Central memory CD8-positive, alpha-beta T cell (primary cell): ENCODE results near the gene GNAS.

Experiments used
- ATAC-seq: fragments of 150-1000 bp; cut with Tn5 transposase; replicated peaks from 2 replicates; pipeline ENCODE4 v1.10.0; 2022; ENCODE audit warnings: mild to moderate bottlenecking, moderate FRiP score, moderate number of reproducible peaks; ENCODE audit not compliant: poor library complexity, severe bottlenecking; ENCODE audit errors: extremely low read depth
- DNase-seq, 2 donors: peaks; one replicate each; pipeline ENCODE4 v3.0.0; 2021; ENCODE audit warnings: low spot score in 2 of 2
- H3K27ac Mint-ChIP-seq: one replicate; pipeline ENCODE4 v1.8.0; 2022; ENCODE audit warnings: low read depth, mild to moderate bottlenecking, moderate library complexity, mixed read lengths
- H3K27me3 Mint-ChIP-seq: one replicate; pipeline ENCODE4 v1.8.0; 2022; ENCODE audit warnings: mixed read lengths
- H3K36me3 Mint-ChIP-seq: one replicate; pipeline ENCODE4 v1.8.0; 2022; ENCODE audit warnings: mild to moderate bottlenecking, moderate library complexity, mixed read lengths; ENCODE audit not compliant: insufficient read depth
- H3K4me1 Mint-ChIP-seq: one replicate; pipeline ENCODE4 v1.8.0; 2022; ENCODE audit warnings: mixed read lengths
- H3K4me3 Mint-ChIP-seq: one replicate; pipeline ENCODE4 v1.8.0; 2022; ENCODE audit warnings: mild to moderate bottlenecking, moderate library complexity, mixed read lengths
- H3K9me3 Mint-ChIP-seq: one replicate; pipeline ENCODE4 v1.8.0; 2022; ENCODE audit warnings: mixed read lengths

The GNAS gene

DNA sequence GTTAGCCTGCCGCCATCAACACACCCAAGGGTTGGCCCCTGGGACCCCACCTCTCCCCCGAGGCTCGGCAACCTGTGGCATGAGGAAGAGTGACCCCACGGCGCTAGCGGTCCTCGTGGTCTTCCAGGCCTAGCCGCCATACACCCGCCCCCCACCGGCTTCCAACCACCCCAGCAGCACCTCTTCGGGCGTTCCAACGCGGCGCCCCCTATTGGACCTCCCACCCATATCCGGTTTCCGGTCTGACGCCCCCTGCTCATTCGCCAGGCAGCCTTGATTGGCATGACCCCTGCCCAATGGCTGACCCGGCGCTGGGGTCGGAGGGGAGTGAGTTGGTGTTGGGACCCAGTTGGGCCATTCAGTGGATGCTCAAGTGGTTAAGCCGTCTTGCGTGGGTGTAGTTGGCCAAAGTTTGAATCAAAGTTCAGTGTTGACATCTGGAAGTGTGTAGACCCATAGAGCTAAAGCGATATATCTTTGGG lies 1.8 kb upstream of the GNAS start, which contains the start of gene GNAS-AS1:
Gene GNAS-AS1 (minus strand): TSS at position 210 of the 482 bp plus-strand sequence.
- peaks cover 2% of the 10 kb centered on the region for H3K36me3 Mint-ChIP-seq
- H3K4me1 Mint-ChIP-seq: peaks cover 34% of the 10 kb centered on the region
- peak; percentile 56 to 61 for DNase-seq

DNA sequence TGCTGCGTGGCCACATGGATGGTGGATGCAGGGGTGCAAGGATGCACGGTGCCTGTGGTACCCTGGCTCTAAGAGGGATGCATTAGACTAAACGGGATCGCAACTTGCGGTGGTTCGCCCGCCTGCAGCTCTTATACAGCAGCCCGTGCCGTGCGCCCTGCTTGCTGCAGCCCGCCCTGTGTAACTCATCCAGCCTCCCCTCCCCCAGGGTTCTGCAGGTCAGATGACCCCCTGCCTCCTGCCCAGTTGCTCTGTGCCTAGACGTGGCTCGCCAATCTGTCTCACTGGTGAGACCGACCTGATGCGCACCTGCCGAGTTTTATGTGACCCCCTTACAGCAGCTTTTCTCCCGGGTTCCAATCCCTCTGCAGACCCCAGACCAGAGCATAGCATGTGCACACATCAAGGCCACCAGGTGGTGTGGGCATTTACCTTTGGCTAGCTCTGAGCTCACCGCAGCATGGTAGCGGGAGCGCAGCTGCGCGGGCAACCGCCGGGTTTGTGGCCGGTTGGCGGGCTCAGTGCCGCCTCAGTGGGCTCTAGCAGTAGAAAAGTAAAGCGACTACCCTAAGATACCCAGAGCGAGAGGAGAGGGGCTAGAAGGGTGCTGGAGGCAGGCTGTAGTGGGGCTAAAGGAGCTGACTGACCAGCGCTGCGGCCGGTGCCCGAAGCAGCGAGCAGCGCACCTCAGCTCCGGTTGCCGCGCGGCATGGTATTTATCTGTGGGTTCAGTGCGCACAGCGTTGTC lies 1.1 kb upstream of the GNAS start:
- H3K27ac Mint-ChIP-seq: peak overlapping the region; percentile 39
- peaks cover 74% of the 10 kb centered on the region for H3K27me3 Mint-ChIP-seq
- H3K4me1 Mint-ChIP-seq: peaks cover 39% of the 10 kb centered on the region
- peaks cover 5% of the 10 kb centered on the region for H3K36me3 Mint-ChIP-seq
- H3K4me3 Mint-ChIP-seq: peak overlapping the region; percentile 86
- H3K9me3 Mint-ChIP-seq: no peaks in the 10 kb centered on the region
- no peak for DNase-seq
- ATAC-seq: no peak

More for the DNA sequence above, 1.8 kb upstream of the GNAS start, which contains the start of gene GNAS-AS1:
- peak within 1 kb of the TSS; percentile 39 for H3K27ac Mint-ChIP-seq
- H3K27me3 Mint-ChIP-seq: peaks cover 67% of the 10 kb centered on the region
- no peaks in the 10 kb centered on the region for H3K9me3 Mint-ChIP-seq
- H3K4me3 Mint-ChIP-seq: peak within 1 kb of the TSS; percentile 86
- ATAC-seq: peak; percentile 70

DNA sequence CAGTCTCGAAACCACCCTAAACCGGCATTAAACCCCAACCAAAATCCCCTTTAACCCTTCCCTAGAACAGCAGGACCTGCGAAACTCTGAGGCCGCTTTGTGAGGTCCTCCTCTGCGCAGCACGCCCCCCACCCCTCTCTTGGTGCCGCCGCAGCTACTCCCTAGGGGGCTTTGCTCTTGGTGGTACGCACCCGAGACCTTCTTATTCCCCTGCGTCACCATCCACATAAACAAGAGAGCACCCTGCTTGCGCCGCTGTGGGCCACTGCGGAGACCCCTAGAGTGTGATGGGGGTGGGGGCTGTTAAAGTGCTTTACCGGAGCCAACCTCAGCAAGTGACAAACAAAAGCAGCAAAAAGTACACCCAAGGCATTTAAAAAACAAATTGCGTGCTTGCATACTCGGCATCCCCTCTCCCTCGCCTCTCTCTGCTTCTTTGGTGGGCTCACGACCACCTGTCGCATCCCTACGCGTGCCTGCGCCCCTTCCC lies 502 bp upstream of the GNAS start:
- DNase-seq (no peak), ATAC-seq (no peak)
- H3K27ac Mint-ChIP-seq: no peak overlapping the region
- H3K9me3 Mint-ChIP-seq: no peaks in the 10 kb centered on the region
- H3K36me3 Mint-ChIP-seq: peaks cover 5% of the 10 kb centered on the region
- peaks cover 80% of the 10 kb centered on the region for H3K27me3 Mint-ChIP-seq
- peaks cover 39% of the 10 kb centered on the region for H3K4me1 Mint-ChIP-seq
- H3K4me3 Mint-ChIP-seq: peak overlapping the region; percentile 86

DNA sequence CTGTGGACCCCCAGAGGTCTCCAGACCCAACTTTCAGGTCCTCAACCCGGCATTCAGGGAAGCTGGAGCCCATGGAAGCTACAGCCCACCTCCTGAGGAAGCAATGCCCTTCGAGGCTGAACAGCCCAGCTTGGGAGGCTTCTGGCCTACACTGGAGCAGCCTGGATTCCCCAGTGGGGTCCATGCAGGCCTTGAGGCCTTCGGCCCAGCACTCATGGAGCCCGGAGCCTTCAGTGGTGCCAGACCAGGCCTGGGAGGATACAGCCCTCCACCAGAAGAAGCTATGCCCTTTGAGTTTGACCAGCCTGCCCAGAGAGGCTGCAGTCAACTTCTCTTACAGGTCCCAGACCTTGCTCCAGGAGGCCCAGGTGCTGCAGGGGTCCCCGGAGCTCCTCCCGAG lies 950 bp downstream of the GNAS start:
- peaks cover 82% of the 10 kb centered on the region for H3K27me3 Mint-ChIP-seq
- H3K4me1 Mint-ChIP-seq: peaks cover 39% of the 10 kb centered on the region
- no peak for DNase-seq
- H3K36me3 Mint-ChIP-seq: peaks cover 5% of the 10 kb centered on the region
- no peak for ATAC-seq
- no peak overlapping the region for H3K27ac Mint-ChIP-seq
- no peaks in the 10 kb centered on the region for H3K9me3 Mint-ChIP-seq
- H3K4me3 Mint-ChIP-seq: no peak overlapping the region

DNA sequence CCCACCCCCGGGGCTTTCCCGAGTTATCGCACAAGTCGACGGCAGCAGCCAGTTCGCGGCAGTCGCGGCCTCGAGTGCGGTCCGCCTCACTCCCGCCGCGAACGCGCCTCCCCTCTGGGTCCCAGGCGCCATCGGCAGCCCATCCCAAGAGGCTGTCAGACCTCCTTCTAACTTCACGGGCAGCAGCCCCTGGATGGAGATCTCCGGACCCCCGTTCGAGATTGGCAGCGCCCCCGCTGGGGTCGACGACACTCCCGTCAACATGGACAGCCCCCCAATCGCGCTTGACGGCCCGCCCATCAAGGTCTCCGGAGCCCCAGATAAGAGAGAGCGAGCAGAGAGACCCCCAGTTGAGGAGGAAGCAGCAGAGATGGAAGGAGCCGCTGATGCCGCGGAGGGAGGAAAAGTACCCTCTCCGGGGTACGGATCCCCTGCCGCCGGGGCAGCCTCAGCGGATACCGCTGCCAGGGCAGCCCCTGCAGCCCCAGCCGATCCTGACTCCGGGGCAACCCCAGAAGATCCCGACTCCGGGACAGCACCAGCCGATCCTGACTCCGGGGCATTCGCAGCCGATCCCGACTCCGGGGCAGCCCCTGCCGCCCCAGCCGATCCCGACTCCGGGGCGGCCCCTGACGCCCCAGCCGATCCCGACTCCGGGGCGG lies 1.6 kb downstream of the GNAS start:
- Mint-ChIP-seq H3K9me3 (no peaks in the 10 kb centered on the region), H3K27me3 (peaks cover 86% of the 10 kb centered on the region), H3K27ac (no peak overlapping the region), H3K4me1 (peaks cover 39% of the 10 kb centered on the region), H3K36me3 (peaks cover 5% of the 10 kb centered on the region), H3K4me3 (peak overlapping the region; percentile 59)
- ATAC-seq (no peak), DNase-seq (no peak)

DNA sequence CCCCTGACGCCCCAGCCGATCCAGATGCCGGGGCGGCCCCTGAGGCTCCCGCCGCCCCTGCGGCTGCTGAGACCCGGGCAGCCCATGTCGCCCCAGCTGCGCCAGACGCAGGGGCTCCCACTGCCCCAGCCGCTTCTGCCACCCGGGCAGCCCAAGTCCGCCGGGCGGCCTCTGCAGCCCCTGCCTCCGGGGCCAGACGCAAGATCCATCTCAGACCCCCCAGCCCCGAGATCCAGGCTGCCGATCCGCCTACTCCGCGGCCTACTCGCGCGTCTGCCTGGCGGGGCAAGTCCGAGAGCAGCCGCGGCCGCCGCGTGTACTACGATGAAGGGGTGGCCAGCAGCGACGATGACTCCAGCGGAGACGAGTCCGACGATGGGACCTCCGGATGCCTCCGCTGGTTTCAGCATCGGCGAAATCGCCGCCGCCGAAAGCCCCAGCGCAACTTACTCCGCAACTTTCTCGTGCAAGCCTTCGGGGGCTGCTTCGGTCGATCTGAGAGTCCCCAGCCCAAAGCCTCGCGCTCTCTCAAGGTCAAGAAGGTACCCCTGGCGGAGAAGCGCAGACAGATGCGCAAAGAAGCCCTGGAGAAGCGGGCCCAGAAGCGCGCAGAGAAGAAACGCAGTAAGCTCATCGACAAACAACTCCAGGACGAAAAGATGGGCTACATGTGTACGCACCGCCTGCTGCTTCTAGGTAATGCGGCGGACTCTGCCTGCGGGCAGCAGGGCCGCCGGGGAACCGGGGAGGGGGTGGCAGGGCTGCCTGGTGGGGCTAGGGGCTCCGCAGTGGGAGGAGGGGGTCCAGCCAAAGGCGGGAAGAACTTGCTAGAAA lies 2.3 kb downstream of the GNAS start:
- H3K9me3 Mint-ChIP-seq: no peaks in the 10 kb centered on the region
- no peak for DNase-seq
- H3K4me1 Mint-ChIP-seq: peaks cover 36% of the 10 kb centered on the region
- peaks cover 85% of the 10 kb centered on the region for H3K27me3 Mint-ChIP-seq
- H3K27ac Mint-ChIP-seq: no peak overlapping the region
- peak overlapping the region; percentile 52 for H3K4me3 Mint-ChIP-seq
- peaks cover 5% of the 10 kb centered on the region for H3K36me3 Mint-ChIP-seq
- ATAC-seq: no peak

DNA sequence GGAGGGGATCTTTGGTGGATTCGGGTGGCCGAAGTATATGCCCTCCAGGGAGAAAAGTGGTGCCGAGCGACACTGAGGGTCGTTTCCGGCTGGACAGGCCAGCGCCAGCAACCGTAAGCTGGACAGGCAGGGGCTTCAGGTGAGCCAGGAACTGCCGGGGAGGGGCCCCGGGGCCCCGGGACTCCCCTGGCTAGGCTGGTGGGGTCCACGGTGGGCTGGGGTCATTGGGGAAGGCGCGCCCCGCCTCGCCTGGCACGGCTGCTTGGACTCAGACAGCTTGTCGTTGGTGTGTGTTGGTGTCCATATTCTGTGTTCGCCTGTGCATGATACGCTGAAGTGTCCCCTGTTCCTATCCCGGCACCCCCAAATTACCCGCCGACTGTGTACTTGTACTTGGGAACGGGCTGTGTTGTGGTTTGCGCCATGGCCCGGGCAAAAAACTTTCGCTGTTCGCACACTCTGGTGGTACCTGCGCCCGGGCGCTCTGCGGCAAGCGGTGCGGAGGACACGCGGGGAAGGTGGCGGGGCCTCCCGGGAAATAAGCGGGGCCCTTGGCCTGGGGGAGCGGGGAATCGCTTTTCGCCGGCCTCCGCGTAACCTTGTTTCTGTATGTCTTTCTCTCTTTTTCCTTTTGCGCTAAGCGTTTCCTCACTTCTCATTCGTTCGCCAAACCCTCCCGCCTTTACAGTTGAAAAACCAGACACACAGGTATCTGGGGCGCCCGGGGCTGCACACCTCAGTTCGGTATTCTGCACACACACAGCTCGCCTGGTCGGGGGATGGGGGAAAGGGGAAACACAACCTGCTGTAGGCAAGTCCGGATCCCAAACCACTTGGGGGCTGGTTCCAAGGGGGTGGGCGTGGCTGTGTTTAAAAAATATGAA lies 3.2 kb downstream of the GNAS start:
- DNase-seq: no peak
- ATAC-seq: no peak
- H3K27ac Mint-ChIP-seq: no peak overlapping the region
- H3K4me1 Mint-ChIP-seq: peaks cover 28% of the 10 kb centered on the region
- peaks cover 4% of the 10 kb centered on the region for H3K36me3 Mint-ChIP-seq
- H3K9me3 Mint-ChIP-seq: no peaks in the 10 kb centered on the region
- peak overlapping the region; percentile 52 for H3K4me3 Mint-ChIP-seq
- peaks cover 85% of the 10 kb centered on the region for H3K27me3 Mint-ChIP-seq

DNA sequence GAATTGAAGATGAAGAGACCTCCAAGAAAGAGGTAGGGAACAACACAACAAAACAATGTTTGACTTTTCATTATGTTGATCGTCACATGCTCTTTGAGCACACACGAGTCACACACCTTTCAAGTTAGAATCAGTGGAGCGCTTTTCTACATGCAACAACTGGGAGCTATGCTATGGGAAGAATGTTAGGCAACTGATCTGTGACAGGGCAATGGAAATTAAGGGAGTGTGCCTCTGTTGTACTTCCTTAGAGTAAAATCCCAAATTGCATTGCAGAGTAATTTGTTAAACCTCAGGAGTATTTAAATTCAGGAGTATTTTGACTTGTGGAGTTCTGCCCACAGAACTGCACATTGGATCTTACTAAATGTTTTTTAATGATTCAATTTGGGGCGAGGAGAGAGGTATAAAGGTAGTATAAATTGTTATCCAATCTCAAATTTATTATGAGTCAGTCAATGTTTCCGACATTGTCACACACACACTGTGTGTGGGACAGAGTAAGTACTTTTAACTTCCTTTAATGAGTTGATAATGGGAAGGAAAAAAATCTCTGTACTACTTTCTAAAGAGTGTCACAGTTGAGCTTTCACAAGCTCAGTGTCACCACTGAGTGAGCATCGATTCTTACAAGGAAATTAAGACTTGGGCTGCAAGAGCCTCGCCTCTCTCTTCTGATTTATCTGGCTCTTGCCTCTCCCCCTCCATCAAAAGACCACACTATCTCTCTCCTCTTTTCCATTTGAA lies 10.7 kb downstream of the GNAS start:
- Mint-ChIP-seq H3K9me3 (no peaks in the 10 kb centered on the region), H3K27me3 (peaks cover 54% of the 10 kb centered on the region), H3K4me3 (no peak overlapping the region), H3K27ac (no peak overlapping the region), H3K36me3 (no peaks in the 10 kb centered on the region), H3K4me1 (no peaks in the 10 kb centered on the region)
- ATAC-seq: no peak
- DNase-seq: no peak

DNA sequence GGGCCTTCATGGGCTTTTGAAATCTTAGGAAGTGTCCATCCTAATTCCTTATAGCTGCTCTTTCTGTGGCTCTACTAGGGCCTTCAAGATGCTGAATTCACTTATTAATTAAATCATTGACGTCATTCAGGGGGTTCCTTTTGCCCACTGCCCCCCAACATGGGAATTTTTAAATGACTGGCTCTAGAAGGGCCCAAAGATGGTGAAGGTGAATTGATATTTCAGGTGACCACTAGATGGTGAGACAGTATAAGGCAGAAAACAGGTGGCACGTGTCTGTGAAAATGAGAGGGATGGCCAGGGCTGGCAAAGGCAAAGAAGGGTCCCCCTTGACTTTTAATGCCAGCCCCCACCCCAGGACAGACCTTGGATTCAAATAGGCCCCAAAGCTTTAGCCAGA lies 11.8 kb downstream of the GNAS start:
- DNase-seq (no peak), ATAC-seq (no peak)
- H3K4me3 Mint-ChIP-seq: no peak overlapping the region
- H3K9me3 Mint-ChIP-seq: no peaks in the 10 kb centered on the region
- no peaks in the 10 kb centered on the region for H3K4me1 Mint-ChIP-seq
- H3K27me3 Mint-ChIP-seq: peaks cover 43% of the 10 kb centered on the region
- H3K36me3 Mint-ChIP-seq: no peaks in the 10 kb centered on the region
- no peak overlapping the region for H3K27ac Mint-ChIP-seq

DNA sequence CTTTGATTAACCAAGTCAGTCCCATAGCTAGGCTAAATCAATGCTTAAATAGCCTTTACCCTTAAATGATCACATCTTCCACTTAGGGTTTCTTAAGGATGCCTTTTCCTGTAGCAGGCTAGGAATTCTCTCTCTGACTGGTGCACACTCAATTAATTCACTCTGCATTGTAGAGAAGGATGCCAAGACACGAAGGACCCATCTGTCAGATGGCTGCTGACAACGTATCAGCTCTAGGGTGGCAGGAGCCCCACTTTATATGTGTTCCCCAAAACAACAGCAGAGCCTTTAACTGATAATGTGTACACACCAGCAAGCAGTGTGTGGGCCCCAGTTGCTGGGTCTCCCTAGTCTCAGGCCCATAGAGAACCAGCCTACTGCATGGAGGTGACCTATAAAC lies 13.3 kb downstream of the GNAS start:
- Mint-ChIP-seq H3K4me3 (no peak overlapping the region), H3K27ac (no peak overlapping the region), H3K4me1 (peaks cover 5% of the 10 kb centered on the region), H3K27me3 (peaks cover 34% of the 10 kb centered on the region), H3K9me3 (no peaks in the 10 kb centered on the region), H3K36me3 (no peaks in the 10 kb centered on the region)
- no peak for ATAC-seq
- DNase-seq: no peak

DNA sequence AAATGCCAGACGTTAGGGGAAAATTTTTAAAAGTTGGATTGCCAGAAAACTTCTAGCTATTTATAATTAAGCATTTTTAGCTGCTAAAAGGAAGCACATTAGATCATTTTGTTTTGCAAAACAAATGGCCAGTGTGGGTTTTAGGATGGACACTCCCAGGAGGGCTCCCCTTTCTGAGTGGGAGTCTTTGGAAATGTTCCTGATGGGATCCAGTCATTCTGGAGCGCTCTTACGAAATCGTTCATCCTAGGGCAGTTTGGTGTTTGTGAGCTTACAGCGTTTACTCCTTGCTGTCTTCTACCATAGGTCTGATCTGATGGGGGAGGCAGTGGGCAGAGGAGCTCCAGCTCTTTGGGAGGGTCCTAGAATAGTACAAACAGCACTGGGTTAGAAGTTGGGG lies 14.7 kb downstream of the GNAS start:
- ATAC-seq (no peak), DNase-seq (no peak)
- H3K27me3 Mint-ChIP-seq: peaks cover 21% of the 10 kb centered on the region
- no peaks in the 10 kb centered on the region for H3K36me3 Mint-ChIP-seq
- no peak overlapping the region for H3K27ac Mint-ChIP-seq
- H3K4me3 Mint-ChIP-seq: no peak overlapping the region
- H3K9me3 Mint-ChIP-seq: no peaks in the 10 kb centered on the region
- H3K4me1 Mint-ChIP-seq: peaks cover 5% of the 10 kb centered on the region
